Measurements from ENCODE around the gene FAM13B. TPM values are rescaled to one million over a fixed set of nuclear protein-coding genes. Genes with fewer than 3 reads are reported as not detected.

FAM13B gene
- polyA plus RNA-seq, 3 donors = 11.5 to 17.0 (median 12.9) TPM

DNA sequence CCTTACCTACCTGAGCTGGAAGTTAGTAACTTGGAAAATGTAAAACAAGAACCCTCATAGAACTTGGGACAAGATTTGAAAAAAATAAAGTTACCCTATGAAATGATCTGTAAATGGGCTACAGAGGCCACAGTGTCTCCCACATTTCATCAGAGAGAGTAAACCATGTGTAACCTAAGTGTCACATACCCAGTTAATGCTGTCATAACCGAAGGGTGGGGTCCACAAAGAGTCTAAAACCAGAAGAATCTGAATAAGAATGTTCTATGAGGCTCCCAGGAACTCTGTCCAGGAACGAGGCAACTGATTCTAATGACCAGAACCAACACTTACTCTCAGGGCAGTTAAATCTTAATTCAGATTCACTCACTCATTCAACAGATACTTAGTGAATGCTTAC, 1.0 kb upstream of the FAM13B start:
- Histone ChIP-seq H4K20me1 (ENCODE audit: insufficient read depth, low read length) (peaks cover 35% of the 10 kb centered on the region), H3K27me3 (ENCODE audit: control insufficient read depth in 2 of 2, insufficient read depth in 2 of 2, low read length in 2 of 2) (no peaks in the 10 kb centered on the region), H3K9me3 (replicated peaks in 1 of 2; ENCODE audit: control insufficient read depth in 1 of 2, insufficient read depth in 1 of 2, low read length in 2 of 2) (no peaks in the 10 kb centered on the region), H3K9ac (ENCODE audit: insufficient read depth, low read length, poor library complexity, severe bottlenecking) (no peak overlapping the region), H3K4me3 (replicated peaks in 1 of 3; ENCODE audit: low read depth in 2 of 3, low read length in 3 of 3) (peak overlapping the region in 1 of 3 experiments; percentile 97), H3K4me2 (replicated peaks; ENCODE audit: extremely low read depth, low read length, poor library complexity, severe bottlenecking) (peak overlapping the region; percentile 96), H3K79me2 (ENCODE audit: insufficient read depth, low read length) (peaks cover 43% of the 10 kb centered on the region), H3K36me3 (replicated peaks in 1 of 2; ENCODE audit: control insufficient read depth in 1 of 2, insufficient read depth in 2 of 2, low read length in 2 of 2) (no peaks in the 10 kb centered on the region), H3K27ac (ENCODE audit: low read depth in 1 of 2, low read length in 2 of 2) (no peak overlapping the region), H2AFZ (ENCODE audit: insufficient read depth, low read depth, low read length, poor library complexity, severe bottlenecking) (peak overlapping the region; percentile 99), H3K4me1 (ENCODE audit: control insufficient read depth in 1 of 2, insufficient read depth in 2 of 2, low read length in 2 of 2) (peaks cover 35 to 41% of the 10 kb centered on the region in 2 donors)
- Mint-ChIP-seq H3K4me3 (peak overlapping the region; percentile 93 to 99), H3K4me1 (peaks cover 44% of the 10 kb centered on the region), H3K9me3 (peaks cover 0 to 2% (median 0%) of the 10 kb centered on the region in 7 donors), H3K36me3 (peaks cover 0 to 5% of the 10 kb centered on the region in 2 donors), H3K27ac (peak overlapping the region in 3 of 7 donors; percentile 95 to 99 (median 98)), H3K27me3 (ENCODE audit: low read depth in 3 of 3) (no peaks in the 10 kb centered on the region)
- WGBS (ENCODE audit: insufficient coverage) = 100% methylated on average over 1 of the region's 2 CpGs
- intact Hi-C loops (cut with micrococcal nuclease) = loop anchor here (5.0 to 10.0 kb wide), 3 partner anchors 37 to 301 kb away; partner anchors contain the start of genes CDC25C (in 1 of the 2), FAM53C (in 1 of the 2) and HNRNPA0 (in 1 of the 2)
- no peak for DNase-seq
- TF ChIP-seq, protein P1, sequence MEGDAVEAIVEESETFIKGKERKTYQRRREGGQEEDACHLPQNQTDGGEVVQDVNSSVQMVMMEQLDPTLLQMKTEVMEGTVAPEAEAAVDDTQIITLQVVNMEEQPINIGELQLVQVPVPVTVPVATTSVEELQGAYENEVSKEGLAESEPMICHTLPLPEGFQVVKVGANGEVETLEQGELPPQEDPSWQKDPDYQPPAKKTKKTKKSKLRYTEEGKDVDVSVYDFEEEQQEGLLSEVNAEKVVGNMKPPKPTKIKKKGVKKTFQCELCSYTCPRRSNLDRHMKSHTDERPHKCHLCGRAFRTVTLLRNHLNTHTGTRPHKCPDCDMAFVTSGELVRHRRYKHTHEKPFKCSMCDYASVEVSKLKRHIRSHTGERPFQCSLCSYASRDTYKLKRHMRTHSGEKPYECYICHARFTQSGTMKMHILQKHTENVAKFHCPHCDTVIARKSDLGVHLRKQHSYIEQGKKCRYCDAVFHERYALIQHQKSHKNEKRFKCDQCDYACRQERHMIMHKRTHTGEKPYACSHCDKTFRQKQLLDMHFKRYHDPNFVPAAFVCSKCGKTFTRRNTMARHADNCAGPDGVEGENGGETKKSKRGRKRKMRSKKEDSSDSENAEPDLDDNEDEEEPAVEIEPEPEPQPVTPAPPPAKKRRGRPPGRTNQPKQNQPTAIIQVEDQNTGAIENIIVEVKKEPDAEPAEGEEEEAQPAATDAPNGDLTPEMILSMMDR (IDR thresholded peaks at IDR 0.05) = no peak

DNA sequence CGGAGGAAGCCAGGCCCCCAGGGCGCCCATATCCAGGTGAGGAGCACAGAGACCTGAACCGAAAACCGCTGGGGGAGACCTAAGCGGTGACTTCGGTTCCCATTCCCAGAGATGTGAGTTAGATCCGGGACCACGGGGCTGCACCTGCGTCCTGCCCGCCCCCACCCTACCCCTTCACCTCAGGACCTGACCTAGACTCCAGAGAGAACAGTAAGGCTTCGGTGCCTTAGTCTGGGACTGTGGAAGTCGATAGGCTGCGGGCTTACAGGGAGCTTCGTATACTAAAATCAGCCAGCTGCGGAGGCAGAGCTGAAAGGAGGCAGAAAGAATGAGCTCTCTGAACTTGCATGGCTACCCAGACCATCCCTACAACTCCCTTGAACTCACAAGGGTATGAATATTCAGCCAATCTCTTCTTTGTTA, 518 bp upstream of the FAM13B start:
- Mint-ChIP-seq H3K36me3 (peaks cover 0 to 5% of the 10 kb centered on the region in 2 donors), H3K4me1 (peaks cover 49% of the 10 kb centered on the region), H3K4me3 (peak overlapping the region; percentile 93 to 99), H3K27me3 (ENCODE audit: low read depth in 3 of 3) (no peaks in the 10 kb centered on the region), H3K9me3 (peaks cover 0 to 2% (median 0%) of the 10 kb centered on the region in 7 donors), H3K27ac (peak overlapping the region; percentile 95 to 99 (median 98))
- 0% methylated on average over 8 of the region's 15 CpGs for WGBS (ENCODE audit: insufficient coverage)
- no peaks in the 10 kb centered on the region for H3K27me3 ChIP-seq (ENCODE audit: control insufficient read depth in 2 of 2, insufficient read depth in 2 of 2, low read length in 2 of 2)
- H3K4me3 ChIP-seq (replicated peaks in 1 of 3; ENCODE audit: low read depth in 2 of 3, low read length in 3 of 3) = peak overlapping the region; percentile 58 to 97 (median 80)
- peak overlapping the region; percentile 97 to 98 for H3K27ac ChIP-seq (ENCODE audit: low read depth in 1 of 2, low read length in 2 of 2)
- H4K20me1 ChIP-seq (ENCODE audit: insufficient read depth, low read length) = peaks cover 41% of the 10 kb centered on the region
- peaks cover 48% of the 10 kb centered on the region for H3K79me2 ChIP-seq (ENCODE audit: insufficient read depth, low read length)
- peak overlapping the region; percentile 96 for H3K4me2 ChIP-seq (replicated peaks; ENCODE audit: extremely low read depth, low read length, poor library complexity, severe bottlenecking)
- intact Hi-C loops (cut with micrococcal nuclease) = loop anchor here (5.0 to 10.0 kb wide), 3 partner anchors 36 to 301 kb away; partner anchors contain the start of genes CDC25C (in 1 of the 2), FAM53C (in 1 of the 2) and HNRNPA0 (in 1 of the 2)
- no peak for DNase-seq
- H2AFZ ChIP-seq (ENCODE audit: insufficient read depth, low read depth, low read length, poor library complexity, severe bottlenecking) = peak overlapping the region; percentile 99
- H3K4me1 ChIP-seq (ENCODE audit: control insufficient read depth in 1 of 2, insufficient read depth in 2 of 2, low read length in 2 of 2) = peaks cover 40 to 46% of the 10 kb centered on the region in 2 donors
- TF ChIP-seq, protein P1 (IDR thresholded peaks at IDR 0.05) = no peak
- no peaks in the 10 kb centered on the region for H3K36me3 ChIP-seq (replicated peaks in 1 of 2; ENCODE audit: control insufficient read depth in 1 of 2, insufficient read depth in 2 of 2, low read length in 2 of 2)
- H3K9ac ChIP-seq (ENCODE audit: insufficient read depth, low read length, poor library complexity, severe bottlenecking) = peak overlapping the region; percentile 98
- H3K9me3 ChIP-seq (replicated peaks in 1 of 2; ENCODE audit: control insufficient read depth in 1 of 2, insufficient read depth in 1 of 2, low read length in 2 of 2) = no peaks in the 10 kb centered on the region
